ENCODE results near the gene TRIM65. TPM values are rescaled to one million over a fixed set of nuclear protein-coding genes. Genes with fewer than 3 reads are reported as not detected.
"Not testable (repeated sequence)": the region's sequence is repeated elsewhere in the genome, so short reads cannot be mapped to it uniquely, and the experiment has no call there.

The TRIM65 gene
- total and polyA plus RNA-seq, 2 experiments from 2014 or later = 13.8 to 54.0 TPM

DNA sequence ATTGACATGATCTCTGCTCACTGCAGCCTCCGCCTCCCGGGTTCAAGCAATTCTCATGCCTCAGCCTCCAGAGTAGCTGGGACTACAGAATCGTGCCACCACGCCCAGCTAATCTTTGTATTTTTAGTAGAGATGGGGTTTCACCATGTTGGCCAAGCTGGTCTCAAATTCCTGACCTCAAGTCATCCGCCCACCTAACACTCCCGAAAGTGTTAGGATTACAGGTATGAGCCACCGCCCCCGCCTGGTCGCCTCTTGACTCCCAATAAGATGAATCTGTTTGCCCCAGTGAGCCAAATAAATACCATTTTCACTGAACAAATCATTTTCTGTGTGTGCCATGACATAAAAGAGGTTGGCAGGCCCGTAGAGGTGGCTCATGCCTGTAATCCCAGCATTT lies 37.4 kb downstream of the TRIM65 start:
- not testable (repeated sequence) for H3K27me3 Mint-ChIP-seq (ENCODE audit: insufficient read depth, low read depth, poor library complexity); H3K9me3 Mint-ChIP-seq; H2AFZ ChIP-seq; ATAC-seq; H3K36me3 Mint-ChIP-seq (ENCODE audit: low read depth); H3K4me2 ChIP-seq; H3K79me2 ChIP-seq (replicated peaks; ENCODE audit: insufficient read depth); H3K4me1 ChIP-seq (ENCODE audit: insufficient read depth); H3K36me3 ChIP-seq (ENCODE audit: insufficient read depth); H3K4me3 ChIP-seq; H4K20me1 ChIP-seq (replicated peaks; ENCODE audit: insufficient read depth); H3K27me3 ChIP-seq (ENCODE audit: insufficient read depth); H3K4me3 Mint-ChIP-seq; DNase-seq (ENCODE audit: low spot score); H3K27ac ChIP-seq (ENCODE audit: low read depth); H3K9me2 ChIP-seq (ENCODE audit: insufficient read depth); H3K27ac Mint-ChIP-seq; H3K4me1 Mint-ChIP-seq
- peaks cover 15% of the 10 kb centered on the region; the same call in 1 of the 2 replicates for H3F3A ChIP-seq (replicated peaks; ENCODE audit: low read depth)
- TF ChIP-seq, protein P1, sequence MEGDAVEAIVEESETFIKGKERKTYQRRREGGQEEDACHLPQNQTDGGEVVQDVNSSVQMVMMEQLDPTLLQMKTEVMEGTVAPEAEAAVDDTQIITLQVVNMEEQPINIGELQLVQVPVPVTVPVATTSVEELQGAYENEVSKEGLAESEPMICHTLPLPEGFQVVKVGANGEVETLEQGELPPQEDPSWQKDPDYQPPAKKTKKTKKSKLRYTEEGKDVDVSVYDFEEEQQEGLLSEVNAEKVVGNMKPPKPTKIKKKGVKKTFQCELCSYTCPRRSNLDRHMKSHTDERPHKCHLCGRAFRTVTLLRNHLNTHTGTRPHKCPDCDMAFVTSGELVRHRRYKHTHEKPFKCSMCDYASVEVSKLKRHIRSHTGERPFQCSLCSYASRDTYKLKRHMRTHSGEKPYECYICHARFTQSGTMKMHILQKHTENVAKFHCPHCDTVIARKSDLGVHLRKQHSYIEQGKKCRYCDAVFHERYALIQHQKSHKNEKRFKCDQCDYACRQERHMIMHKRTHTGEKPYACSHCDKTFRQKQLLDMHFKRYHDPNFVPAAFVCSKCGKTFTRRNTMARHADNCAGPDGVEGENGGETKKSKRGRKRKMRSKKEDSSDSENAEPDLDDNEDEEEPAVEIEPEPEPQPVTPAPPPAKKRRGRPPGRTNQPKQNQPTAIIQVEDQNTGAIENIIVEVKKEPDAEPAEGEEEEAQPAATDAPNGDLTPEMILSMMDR (conservative IDR thresholded peaks at IDR 0.05; ENCODE audit: low read depth in 2 of 2) = 0 out of 4 replicates have a peak, but pooled peaks of 1 of the 2 experiments have one; percentile 1

GRCh38 chr17:75856062-75856756 lies 40.5 kb downstream of the TRIM65 start:
- H3K27ac Mint-ChIP-seq = peak overlapping the region; percentile 89
- no peaks in the 10 kb centered on the region for H3K9me3 Mint-ChIP-seq
- TF ChIP-seq ZNF331 (CRISPR knock-in tag; IDR thresholded peaks at IDR 0.05; ENCODE audit: low read depth) (no peak), CREB1 (CRISPR knock-in tag; IDR thresholded peaks at IDR 0.05; ENCODE audit: low read depth) (peak; percentile 37; the same call in 1 of the 2 replicates)
- TF ChIP-seq, protein P1 (conservative IDR thresholded peaks at IDR 0.05; ENCODE audit: low read depth in 2 of 2) = peak; percentile 53 to 60

More at GRCh38 chr17:75856062-75856756, 40.5 kb downstream of the TRIM65 start:
- H3K79me2 ChIP-seq (replicated peaks; ENCODE audit: insufficient read depth) = peaks cover 20% of the 10 kb centered on the region
- Mint-ChIP-seq H3K4me1 (peaks cover 9% of the 10 kb centered on the region), H3K4me3 (no peak overlapping the region; the same call in 2 of the 3 replicates), H3K27me3 (ENCODE audit: insufficient read depth, low read depth, poor library complexity) (peaks cover 6% of the 10 kb centered on the region), H3K36me3 (ENCODE audit: low read depth) (peaks cover 7% of the 10 kb centered on the region; the same call in 2 of the 3 replicates)
- peak overlapping the region; percentile 80 for H2AFZ ChIP-seq
- H4K20me1 ChIP-seq (replicated peaks; ENCODE audit: insufficient read depth) = 0 out of 2 replicates have a peak, but pooled peaks cover 10% of the 10 kb centered on the region
- ATAC-seq = peak; percentile 4
- peaks cover 12% of the 10 kb centered on the region; the same call in 1 of the 2 replicates for H3F3A ChIP-seq (replicated peaks; ENCODE audit: low read depth)
- H3K4me1 ChIP-seq (ENCODE audit: insufficient read depth) = peaks cover 6% of the 10 kb centered on the region
- no peak for DNase-seq (ENCODE audit: low spot score)
- H3K4me3 ChIP-seq = peak overlapping the region; percentile 61
- 0 out of 2 replicates have a peak, but pooled peaks cover under 1% of the 10 kb centered on the region for H3K36me3 ChIP-seq (ENCODE audit: insufficient read depth)
- H3K4me2 ChIP-seq = peak overlapping the region; percentile 86
- no peaks in the 10 kb centered on the region for H3K9me2 ChIP-seq (ENCODE audit: insufficient read depth)
- peak overlapping the region; percentile 85 for H3K27ac ChIP-seq (ENCODE audit: low read depth)
- H3K27me3 ChIP-seq (ENCODE audit: insufficient read depth) = no peaks in the 10 kb centered on the region
